ENCODE results near the gene SLC16A2.

- TF ChIP-seq NFYB (CRISPR knock-in tag; conservative IDR thresholded peaks at IDR 0.05; ENCODE audit: low read depth) (no peak), STAT6 (CRISPR knock-in tag; conservative IDR thresholded peaks at IDR 0.05; ENCODE audit: low read depth) (no peak), ZNF263 (CRISPR knock-in tag; IDR thresholded peaks at IDR 0.05; ENCODE audit: low read depth) (no peak), FOXP1 (CRISPR knock-in tag; IDR thresholded peaks at IDR 0.05; ENCODE audit: borderline replicate concordance) (no peak), HMGXB4 (CRISPR knock-in tag; IDR thresholded peaks at IDR 0.05) (no peak), ATF1 (CRISPR knock-in tag; IDR thresholded peaks at IDR 0.05) (no peak), HMGA2 (CRISPR knock-in tag; IDR thresholded peaks at IDR 0.05) (no peak)
- TF ChIP-seq, protein P1, sequence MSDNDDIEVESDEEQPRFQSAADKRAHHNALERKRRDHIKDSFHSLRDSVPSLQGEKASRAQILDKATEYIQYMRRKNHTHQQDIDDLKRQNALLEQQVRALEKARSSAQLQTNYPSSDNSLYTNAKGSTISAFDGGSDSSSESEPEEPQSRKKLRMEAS (CRISPR knock-in tag; IDR thresholded peaks at IDR 0.05): no peak
- TF ChIP-seq, protein P2, sequence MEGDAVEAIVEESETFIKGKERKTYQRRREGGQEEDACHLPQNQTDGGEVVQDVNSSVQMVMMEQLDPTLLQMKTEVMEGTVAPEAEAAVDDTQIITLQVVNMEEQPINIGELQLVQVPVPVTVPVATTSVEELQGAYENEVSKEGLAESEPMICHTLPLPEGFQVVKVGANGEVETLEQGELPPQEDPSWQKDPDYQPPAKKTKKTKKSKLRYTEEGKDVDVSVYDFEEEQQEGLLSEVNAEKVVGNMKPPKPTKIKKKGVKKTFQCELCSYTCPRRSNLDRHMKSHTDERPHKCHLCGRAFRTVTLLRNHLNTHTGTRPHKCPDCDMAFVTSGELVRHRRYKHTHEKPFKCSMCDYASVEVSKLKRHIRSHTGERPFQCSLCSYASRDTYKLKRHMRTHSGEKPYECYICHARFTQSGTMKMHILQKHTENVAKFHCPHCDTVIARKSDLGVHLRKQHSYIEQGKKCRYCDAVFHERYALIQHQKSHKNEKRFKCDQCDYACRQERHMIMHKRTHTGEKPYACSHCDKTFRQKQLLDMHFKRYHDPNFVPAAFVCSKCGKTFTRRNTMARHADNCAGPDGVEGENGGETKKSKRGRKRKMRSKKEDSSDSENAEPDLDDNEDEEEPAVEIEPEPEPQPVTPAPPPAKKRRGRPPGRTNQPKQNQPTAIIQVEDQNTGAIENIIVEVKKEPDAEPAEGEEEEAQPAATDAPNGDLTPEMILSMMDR (IDR thresholded peaks at IDR 0.05): no peak
- TF ChIP-seq, protein P3, sequence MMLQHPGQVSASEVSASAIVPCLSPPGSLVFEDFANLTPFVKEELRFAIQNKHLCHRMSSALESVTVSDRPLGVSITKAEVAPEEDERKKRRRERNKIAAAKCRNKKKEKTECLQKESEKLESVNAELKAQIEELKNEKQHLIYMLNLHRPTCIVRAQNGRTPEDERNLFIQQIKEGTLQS (CRISPR knock-in tag; conservative IDR thresholded peaks at IDR 0.05): no peak
- TF ChIP-seq, protein P4, sequence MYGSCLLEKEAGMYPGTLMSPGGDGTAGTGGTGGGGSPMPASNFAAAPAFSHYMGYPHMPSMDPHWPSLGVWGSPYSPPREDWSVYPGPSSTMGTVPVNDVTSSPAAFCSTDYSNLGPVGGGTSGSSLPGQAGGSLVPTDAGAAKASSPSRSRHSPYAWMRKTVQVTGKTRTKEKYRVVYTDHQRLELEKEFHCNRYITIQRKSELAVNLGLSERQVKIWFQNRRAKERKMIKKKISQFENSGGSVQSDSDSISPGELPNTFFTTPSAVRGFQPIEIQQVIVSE (CRISPR knock-in tag; IDR thresholded peaks at IDR 0.05; ENCODE audit: borderline replicate concordance): no peak
- TF ChIP-seq, protein P5, sequence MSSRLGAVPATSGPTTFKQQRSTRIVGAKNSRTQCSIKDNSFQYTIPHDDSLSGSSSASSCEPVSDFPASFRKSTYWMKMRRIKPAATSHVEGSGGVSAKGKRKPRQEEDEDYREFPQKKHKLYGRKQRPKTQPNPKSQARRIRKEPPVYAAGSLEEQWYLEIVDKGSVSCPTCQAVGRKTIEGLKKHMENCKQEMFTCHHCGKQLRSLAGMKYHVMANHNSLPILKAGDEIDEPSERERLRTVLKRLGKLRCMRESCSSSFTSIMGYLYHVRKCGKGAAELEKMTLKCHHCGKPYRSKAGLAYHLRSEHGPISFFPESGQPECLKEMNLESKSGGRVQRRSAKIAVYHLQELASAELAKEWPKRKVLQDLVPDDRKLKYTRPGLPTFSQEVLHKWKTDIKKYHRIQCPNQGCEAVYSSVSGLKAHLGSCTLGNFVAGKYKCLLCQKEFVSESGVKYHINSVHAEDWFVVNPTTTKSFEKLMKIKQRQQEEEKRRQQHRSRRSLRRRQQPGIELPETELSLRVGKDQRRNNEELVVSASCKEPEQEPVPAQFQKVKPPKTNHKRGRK (CRISPR knock-in tag; IDR thresholded peaks at IDR 0.05; ENCODE audit: borderline replicate concordance): no peak
- TF ChIP-seq, protein P6, sequence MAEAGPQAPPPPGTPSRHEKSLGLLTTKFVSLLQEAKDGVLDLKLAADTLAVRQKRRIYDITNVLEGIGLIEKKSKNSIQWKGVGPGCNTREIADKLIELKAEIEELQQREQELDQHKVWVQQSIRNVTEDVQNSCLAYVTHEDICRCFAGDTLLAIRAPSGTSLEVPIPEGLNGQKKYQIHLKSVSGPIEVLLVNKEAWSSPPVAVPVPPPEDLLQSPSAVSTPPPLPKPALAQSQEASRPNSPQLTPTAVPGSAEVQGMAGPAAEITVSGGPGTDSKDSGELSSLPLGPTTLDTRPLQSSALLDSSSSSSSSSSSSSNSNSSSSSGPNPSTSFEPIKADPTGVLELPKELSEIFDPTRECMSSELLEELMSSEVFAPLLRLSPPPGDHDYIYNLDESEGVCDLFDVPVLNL (CRISPR knock-in tag; IDR thresholded peaks at IDR 0.05; ENCODE audit: borderline replicate concordance, low read depth): no peak
Measured at GRCh38 chrX:74458736-74459135, 37.4 kb downstream of the SLC16A2 start.
